ENCODE results near the gene TP63. TPM values are rescaled to one million over a fixed set of nuclear protein-coding genes. Genes with fewer than 3 reads are reported as not detected.

The TP63 gene
- total and polyA plus RNA-seq, 8 donors: 0.45 to 2.7 (median 0.84) TPM

GRCh38 chr3:189625572-189625971 lies 5.6 kb upstream of the TP63 start:
- peaks cover 0 to 6% of the 10 kb centered on the region in 2 donors for H3K4me1 ChIP-seq
- H3K4me3 ChIP-seq: no peak overlapping the region
- no peak overlapping the region for H3K27ac ChIP-seq
- no peak for TF ChIP-seq CTCF (IDR thresholded peaks at IDR 0.05)
- ATAC-seq (no peak), DNase-seq (no peak)
- intact Hi-C loops (cut with DNase I): no loop called here
- H3K27me3 ChIP-seq: no peaks in the 10 kb centered on the region
- H3K9me3 ChIP-seq: no peaks in the 10 kb centered on the region
- H3K36me3 ChIP-seq: no peaks in the 10 kb centered on the region

GRCh38 chr3:189626286-189626685 lies 4.9 kb upstream of the TP63 start:
- DNase-seq (no peak), ATAC-seq (no peak)
- Histone ChIP-seq H3K4me1 (peaks cover 0 to 6% of the 10 kb centered on the region in 2 donors), H3K27ac (no peak overlapping the region), H3K36me3 (no peaks in the 10 kb centered on the region), H3K27me3 (no peaks in the 10 kb centered on the region), H3K4me3 (no peak overlapping the region), H3K9me3 (no peaks in the 10 kb centered on the region)
- TF ChIP-seq CTCF (IDR thresholded peaks at IDR 0.05): no peak
- intact Hi-C loops (cut with DNase I): no loop called here

GRCh38 chr3:189629803-189630455 lies 1.3 kb upstream of the TP63 start:
- Histone ChIP-seq H3K27ac (no peak overlapping the region), H3K4me1 (peaks cover 0 to 6% of the 10 kb centered on the region in 2 donors), H3K4me3 (no peak overlapping the region), H3K27me3 (no peaks in the 10 kb centered on the region), H3K9me3 (no peaks in the 10 kb centered on the region), H3K36me3 (no peaks in the 10 kb centered on the region)
- ATAC-seq: peak; percentile 90
- DNase-seq: peak; percentile 15 to 40 (median 28)
- intact Hi-C loops (cut with DNase I): no loop called here
- TF ChIP-seq CTCF (IDR thresholded peaks at IDR 0.05): no peak

- H3K27ac ChIP-seq: no peak overlapping the region
- no peaks in the 10 kb centered on the region for H3K9me3 ChIP-seq
- H3K4me1 ChIP-seq: peaks cover 0 to 6% of the 10 kb centered on the region in 2 donors
- H3K27me3 ChIP-seq: no peaks in the 10 kb centered on the region
- DNase-seq (no peak), ATAC-seq (peak; percentile 42)
- intact Hi-C loops (cut with DNase I): no loop called here
- H3K4me3 ChIP-seq: no peak overlapping the region
- H3K36me3 ChIP-seq: no peaks in the 10 kb centered on the region
- no peak for TF ChIP-seq CTCF (IDR thresholded peaks at IDR 0.05)
These were observed 319 bp upstream of the TP63 start for GRCh38 chr3:189630767-189631372.

- H3K36me3 ChIP-seq: no peaks in the 10 kb centered on the region
These were observed 220 bp downstream of the TP63 start for GRCh38 chr3:189631409-189631808.

More at GRCh38 chr3:189631409-189631808, 220 bp downstream of the TP63 start:
- no peak overlapping the region for H3K27ac ChIP-seq
- H3K9me3 ChIP-seq: no peaks in the 10 kb centered on the region
- ATAC-seq (no peak), DNase-seq (no peak)
- no peak for TF ChIP-seq CTCF (IDR thresholded peaks at IDR 0.05)
- no peak overlapping the region for H3K4me3 ChIP-seq
- no peaks in the 10 kb centered on the region for H3K27me3 ChIP-seq
- intact Hi-C loops (cut with DNase I): no loop called here
- H3K4me1 ChIP-seq: peaks cover 0 to 6% of the 10 kb centered on the region in 2 donors

Measured in left lung (tissue), 10 donors.